GM12865 (cell line): ENCODE measurements around the gene EED.
A peak's percentile ranks its signal among the peaks of the same experiment; 100 is the strongest.

Experiments
- DNase-seq: peaks from one replicate; pipeline ENCODE4 v3.0.0; 2010; ENCODE audit warnings: low read depth
- H3K4me3 ChIP-seq: 2 replicates; pipeline ENCODE4 v1.5.1; 2011; ENCODE audit warnings: mild to moderate bottlenecking, low read depth, low read length, control low read depth
- TF ChIP-seq, protein P1 (sequence below): IDR thresholded peaks from 2 replicates; pipeline ENCODE4 v1.5.1; 2011; ENCODE audit warnings: low read length, control low read depth, low read depth, inconsistent platforms; ENCODE audit not compliant: insufficient read depth; ENCODE audit errors: missing control alignments

The EED gene

DNA sequence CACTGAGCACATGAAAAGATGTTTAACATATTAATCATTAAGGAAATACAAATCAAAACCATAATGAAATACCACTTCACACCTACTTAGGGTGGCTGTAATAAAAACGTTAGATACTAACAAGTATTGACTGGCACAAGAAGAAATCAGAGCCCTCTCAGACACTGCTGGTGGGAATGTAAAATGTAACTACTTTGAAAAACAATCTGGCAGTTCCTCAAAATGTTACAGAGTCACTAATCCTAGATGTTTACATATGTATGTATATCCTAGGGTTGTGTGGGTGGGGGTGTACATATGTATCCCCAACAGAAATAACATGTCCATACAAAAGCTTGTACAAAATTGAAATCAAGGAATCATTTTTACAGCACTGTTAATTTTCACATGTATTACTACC is 15.2 kb downstream of the EED start:
- TF ChIP-seq, protein P1, sequence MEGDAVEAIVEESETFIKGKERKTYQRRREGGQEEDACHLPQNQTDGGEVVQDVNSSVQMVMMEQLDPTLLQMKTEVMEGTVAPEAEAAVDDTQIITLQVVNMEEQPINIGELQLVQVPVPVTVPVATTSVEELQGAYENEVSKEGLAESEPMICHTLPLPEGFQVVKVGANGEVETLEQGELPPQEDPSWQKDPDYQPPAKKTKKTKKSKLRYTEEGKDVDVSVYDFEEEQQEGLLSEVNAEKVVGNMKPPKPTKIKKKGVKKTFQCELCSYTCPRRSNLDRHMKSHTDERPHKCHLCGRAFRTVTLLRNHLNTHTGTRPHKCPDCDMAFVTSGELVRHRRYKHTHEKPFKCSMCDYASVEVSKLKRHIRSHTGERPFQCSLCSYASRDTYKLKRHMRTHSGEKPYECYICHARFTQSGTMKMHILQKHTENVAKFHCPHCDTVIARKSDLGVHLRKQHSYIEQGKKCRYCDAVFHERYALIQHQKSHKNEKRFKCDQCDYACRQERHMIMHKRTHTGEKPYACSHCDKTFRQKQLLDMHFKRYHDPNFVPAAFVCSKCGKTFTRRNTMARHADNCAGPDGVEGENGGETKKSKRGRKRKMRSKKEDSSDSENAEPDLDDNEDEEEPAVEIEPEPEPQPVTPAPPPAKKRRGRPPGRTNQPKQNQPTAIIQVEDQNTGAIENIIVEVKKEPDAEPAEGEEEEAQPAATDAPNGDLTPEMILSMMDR: no peak
- no peak for DNase-seq
- H3K4me3 ChIP-seq: no peak overlapping the region

DNA sequence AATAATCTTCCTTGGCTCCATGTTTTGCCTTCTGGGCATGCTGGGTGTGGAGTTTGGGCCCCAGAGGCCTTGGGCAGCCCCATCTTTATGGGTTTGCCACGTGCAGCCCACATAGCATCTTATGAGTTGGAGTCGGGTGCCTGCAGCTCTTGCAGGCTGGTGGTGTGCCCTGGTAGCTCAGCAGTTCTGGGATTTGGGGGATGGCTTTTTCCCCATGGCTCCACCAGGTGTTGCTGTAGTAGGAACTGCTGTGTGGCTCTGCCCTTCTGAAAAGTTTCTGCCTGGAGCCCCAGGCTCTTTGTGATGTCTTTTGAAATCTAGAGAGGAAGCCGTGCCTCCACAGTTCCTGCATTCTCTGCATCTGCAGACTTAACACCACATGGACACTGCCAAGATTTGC is 16.8 kb downstream of the EED start:
- no peak overlapping the region for H3K4me3 ChIP-seq
- DNase-seq: no peak
- TF ChIP-seq, protein P1: no peak

DNA sequence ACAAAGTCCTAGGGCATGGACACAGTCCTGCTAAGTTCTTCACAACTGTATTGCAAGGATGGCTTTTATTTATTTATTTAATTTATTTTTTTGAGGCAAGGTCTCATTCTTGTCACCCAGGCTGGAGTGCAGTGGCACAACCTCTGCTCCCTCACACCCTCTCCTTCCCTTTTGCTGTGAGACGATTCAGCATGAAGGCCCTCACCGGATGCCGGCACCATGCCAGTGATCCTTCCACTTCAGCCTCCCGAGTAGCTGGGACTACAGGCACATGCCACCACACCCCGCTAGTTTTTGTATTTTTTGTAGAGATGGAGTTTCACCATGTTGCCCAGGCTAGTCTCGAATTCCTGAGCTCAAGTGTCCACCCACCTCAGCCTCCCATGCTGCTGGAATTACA is 17.8 kb downstream of the EED start:
- no peak for DNase-seq
- TF ChIP-seq, protein P1: no peak
- H3K4me3 ChIP-seq: no peak overlapping the region

DNA sequence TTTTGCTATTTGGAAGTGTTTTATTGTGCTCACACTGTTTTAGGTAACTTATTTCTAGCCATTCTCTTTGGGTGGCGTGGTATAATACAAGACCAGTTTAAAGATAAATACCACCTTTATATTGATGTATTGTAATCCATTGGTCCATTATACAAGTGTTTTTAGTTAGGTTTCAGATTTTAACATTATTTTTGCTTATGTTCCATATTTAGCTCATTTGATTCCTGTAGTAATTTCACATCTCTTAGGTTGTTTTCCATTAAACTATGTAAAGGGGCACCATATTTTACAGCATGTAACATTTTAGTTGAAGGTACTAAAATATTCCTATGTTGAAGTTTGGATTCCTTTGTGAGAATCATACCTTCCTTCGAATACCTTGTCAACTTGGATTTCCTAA is 20.1 kb downstream of the EED start:
- TF ChIP-seq, protein P1: no peak
- no peak overlapping the region for H3K4me3 ChIP-seq
- DNase-seq: no peak

DNA sequence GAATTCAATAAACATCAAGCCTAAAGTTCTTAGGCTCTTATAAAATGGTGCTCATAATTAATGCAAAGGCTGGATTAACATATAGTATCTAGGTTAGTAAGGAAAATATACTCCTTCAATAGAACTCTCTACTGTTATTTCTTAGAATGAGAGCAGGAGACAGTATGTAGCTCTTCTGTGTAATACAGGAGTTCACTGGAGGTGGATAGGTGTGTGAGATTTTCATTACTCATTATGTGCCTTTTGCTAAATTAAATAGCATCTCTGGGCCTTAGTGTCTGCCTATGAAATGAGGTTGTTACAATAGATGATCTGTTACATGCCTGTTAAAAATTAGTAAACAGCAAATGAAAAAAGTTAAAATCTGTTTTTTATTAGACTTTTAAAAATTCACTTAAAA is 20.6 kb downstream of the EED start:
- H3K4me3 ChIP-seq: no peak overlapping the region
- DNase-seq: no peak
- TF ChIP-seq, protein P1: no peak

DNA sequence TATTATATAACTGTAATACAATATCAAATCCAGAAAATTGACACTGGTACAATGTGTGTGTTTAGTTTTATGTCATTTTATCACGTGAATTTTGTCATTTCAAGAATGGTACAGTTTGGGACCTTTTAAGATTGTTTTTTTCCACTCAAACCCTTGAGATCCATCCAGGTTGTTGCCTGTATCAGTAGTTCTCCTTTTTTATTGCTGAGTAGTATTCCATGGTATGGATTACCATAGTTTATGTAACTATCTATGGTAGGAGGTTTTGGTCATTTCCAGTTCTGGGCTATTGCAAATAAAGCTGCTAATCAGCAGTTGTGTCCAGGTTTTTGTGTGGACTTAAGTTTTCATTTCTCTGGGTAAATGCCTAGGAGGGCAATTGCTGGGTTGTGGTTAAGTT is 25.1 kb downstream of the EED start:
- H3K4me3 ChIP-seq: no peak overlapping the region
- DNase-seq: no peak
- TF ChIP-seq, protein P1: no peak

DNA sequence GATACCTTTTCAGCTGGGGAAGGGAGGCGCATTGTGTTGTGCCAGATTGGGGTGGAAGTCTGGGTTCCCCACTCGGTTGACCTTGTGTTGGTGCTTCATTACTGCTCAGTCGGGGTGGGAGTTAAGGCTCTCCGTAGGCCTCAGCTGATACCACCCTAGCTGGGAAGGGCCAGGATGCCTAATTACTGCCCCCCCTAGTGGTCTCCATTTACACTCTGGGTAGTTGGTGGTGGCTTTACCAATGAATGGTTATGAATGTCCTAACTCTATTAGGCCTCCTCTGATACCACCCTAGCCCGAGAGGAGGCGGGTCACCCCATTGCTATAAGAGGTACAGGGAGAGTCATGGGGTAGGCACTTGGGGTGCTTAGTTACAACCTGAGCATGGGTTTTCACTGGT is 29.9 kb downstream of the EED start:
- TF ChIP-seq, protein P1: peak; percentile 18
- DNase-seq: no peak
- H3K4me3 ChIP-seq: no peak overlapping the region
